Fibroblast of the aortic adventitia (primary cell): Measurements from ENCODE around the gene INSL3. TPM values are rescaled to one million over a fixed set of nuclear protein-coding genes. Genes with fewer than 3 reads are reported as not detected.
"Not testable (repeated sequence)": the region's sequence is repeated elsewhere in the genome, so short reads cannot be mapped to it uniquely, and the experiment has no call there.

Experiments
- DNase-seq: peaks from one replicate; pipeline ENCODE4 v3.0.0-alpha.2; 2010; ENCODE audit warnings: low read depth
- H3K4me3 ChIP-seq: 2 replicates; pipeline ENCODE4 v1.5.1; 2011; ENCODE audit warnings: low read depth, mild to moderate bottlenecking, control low read depth, low read length, moderate library complexity
- total RNA-seq: library from RNA; depleted of rRNA; stranded (reverse); fragments of >200 nt; gene quantifications from 2 replicates; pipeline ENCODE4 v1.2.3, GENCODE V29; 2012; ENCODE audit warnings: low replicate concordance
- TF ChIP-seq, protein P1 (sequence below): IDR thresholded peaks from 2 replicates; pipeline ENCODE4 v1.5.1; 2011; ENCODE audit warnings: mild to moderate bottlenecking, low read length, control low read depth, inconsistent platforms; ENCODE audit not compliant: insufficient read depth

Gene INSL3
- total RNA-seq, 1 donor = not detected

GRCh38 chr19:17802137-17802858, 19.0 kb downstream of the INSL3 start:
- TF ChIP-seq, protein P1, sequence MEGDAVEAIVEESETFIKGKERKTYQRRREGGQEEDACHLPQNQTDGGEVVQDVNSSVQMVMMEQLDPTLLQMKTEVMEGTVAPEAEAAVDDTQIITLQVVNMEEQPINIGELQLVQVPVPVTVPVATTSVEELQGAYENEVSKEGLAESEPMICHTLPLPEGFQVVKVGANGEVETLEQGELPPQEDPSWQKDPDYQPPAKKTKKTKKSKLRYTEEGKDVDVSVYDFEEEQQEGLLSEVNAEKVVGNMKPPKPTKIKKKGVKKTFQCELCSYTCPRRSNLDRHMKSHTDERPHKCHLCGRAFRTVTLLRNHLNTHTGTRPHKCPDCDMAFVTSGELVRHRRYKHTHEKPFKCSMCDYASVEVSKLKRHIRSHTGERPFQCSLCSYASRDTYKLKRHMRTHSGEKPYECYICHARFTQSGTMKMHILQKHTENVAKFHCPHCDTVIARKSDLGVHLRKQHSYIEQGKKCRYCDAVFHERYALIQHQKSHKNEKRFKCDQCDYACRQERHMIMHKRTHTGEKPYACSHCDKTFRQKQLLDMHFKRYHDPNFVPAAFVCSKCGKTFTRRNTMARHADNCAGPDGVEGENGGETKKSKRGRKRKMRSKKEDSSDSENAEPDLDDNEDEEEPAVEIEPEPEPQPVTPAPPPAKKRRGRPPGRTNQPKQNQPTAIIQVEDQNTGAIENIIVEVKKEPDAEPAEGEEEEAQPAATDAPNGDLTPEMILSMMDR = no peak
- no peak for DNase-seq
- H3K4me3 ChIP-seq = no peak overlapping the region

DNA sequence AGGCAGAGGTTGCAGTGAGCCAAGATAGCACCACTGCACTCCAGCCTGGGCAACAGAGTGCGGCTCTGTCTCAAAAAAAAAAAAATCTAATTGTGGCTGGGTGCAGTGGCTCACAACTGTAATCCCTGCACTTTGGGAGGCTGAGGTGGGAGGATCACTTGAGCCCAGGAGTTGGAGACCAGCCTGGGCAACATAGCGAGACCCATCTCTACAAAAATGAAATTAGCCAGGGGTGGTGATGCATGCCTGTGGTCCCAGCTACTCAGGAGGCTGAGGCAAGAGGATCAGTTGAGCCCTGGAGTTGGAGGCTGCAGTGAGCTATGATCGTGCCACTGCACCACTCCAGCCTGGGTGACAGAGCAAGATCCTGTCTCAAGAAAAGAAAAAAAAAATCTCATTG, 22.7 kb downstream of the INSL3 start:
- H3K4me3 ChIP-seq, DNase-seq: not testable (repeated sequence)

DNA sequence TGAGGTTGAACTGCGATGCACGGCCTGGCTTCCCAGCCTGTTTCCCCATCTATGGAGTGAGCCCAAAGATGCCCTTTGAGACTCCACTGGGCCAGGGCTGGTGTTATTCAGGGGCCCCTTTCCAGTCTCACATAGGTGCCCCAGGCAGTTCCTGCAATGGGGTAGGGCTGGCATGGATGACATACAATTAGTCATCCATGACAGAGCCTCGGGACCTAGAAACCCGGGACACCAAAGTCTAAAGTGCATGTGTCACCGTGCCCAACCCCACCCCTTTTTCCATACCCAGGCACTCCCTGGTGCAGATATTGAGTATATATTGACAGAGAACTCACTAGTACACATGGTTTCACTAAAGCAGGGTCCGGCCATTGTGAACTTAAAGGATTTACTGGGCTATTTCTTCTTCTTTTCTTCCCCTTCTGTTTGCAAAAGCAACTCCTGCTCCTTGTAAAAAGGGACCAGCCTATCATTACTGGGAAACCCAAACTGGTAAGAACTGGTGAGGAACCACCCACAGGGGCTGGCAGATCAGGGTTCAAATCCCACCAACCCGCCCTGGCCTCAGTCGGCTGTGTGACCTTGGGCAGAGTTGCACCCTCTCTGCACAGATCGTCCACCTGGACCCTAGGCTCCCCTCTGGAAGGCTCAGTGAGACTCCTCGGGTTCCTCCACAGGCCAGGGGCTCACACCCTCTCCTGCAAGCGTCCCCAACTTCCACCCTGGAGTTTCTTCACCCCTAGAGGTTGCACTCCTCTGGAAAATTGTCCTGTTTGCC, 23.7 kb downstream of the INSL3 start:
- no peak overlapping the region for H3K4me3 ChIP-seq
- DNase-seq = no peak
- TF ChIP-seq, protein P1 = no peak

- H3K4me3 ChIP-seq = no peak overlapping the region
- TF ChIP-seq, protein P1 = no peak
Measured at GRCh38 chr19:17796838-17797423, 24.4 kb downstream of the INSL3 start.

DNA sequence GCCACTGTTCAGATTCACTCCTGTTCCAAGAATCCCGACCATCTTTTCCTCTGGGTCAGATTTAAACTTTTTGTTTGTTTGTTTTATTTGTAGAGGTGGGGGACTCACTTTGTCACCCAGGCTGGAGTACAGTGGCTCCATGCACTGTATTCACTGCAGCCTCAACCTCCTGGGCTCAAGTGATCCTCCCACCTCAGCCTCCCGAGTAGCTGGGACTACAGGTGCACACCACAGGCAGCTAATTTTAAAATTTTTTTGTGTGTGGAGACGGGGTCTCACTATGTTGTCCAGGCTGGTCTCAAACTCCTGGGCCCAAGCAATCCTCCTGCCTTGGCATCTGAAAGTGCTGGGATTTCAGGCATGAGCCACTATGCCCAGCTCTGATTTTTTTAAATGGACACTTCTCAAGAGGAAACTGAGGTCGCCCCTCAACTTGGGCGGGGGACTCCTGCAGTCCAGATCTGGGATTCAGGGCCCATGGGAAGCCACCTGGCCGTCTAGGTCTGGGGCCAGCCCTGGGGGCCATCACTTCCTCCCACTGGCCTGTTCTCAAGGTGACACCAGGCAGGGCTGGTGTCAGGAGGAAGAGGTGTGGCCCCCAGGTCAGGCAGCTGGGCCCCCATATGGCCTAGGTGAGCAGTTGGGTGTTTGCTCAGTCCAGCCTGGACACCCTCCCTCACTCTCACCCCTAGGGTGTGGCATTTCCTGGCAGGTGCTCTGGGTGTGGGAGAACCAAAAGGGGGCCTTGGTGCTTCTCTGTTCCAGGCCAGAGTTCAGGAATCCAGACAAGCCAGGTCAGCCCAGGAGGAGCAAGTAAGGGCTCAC, 25.1 kb downstream of the INSL3 start:
- TF ChIP-seq, protein P1 = no peak
- DNase-seq = no peak
- no peak overlapping the region for H3K4me3 ChIP-seq

More at GRCh38 chr19:17796838-17797423, 24.4 kb downstream of the INSL3 start:
- no peak for DNase-seq

GRCh38 chr19:17795495-17795856, 25.8 kb downstream of the INSL3 start:
- no peak for DNase-seq
- no peak overlapping the region for H3K4me3 ChIP-seq
- TF ChIP-seq, protein P1 = no peak
